Neural cell (in vitro differentiated cells): ENCODE results near the gene KCNQ5.

Experiments used
- CTCF ChIP-seq: fragments of 450-650 bp; IDR thresholded peaks from 2 replicates; pipeline ENCODE4 v1.5.1; 2014; ENCODE audit warnings: antibody characterized with exemption, mild to moderate bottlenecking, moderate library complexity; ENCODE audit not compliant: poor library complexity, severe bottlenecking
- EP300 ChIP-seq: fragments of 450-650 bp; conservative IDR thresholded peaks from 2 replicates; pipeline ENCODE4 v1.6.1; 2014; ENCODE audit warnings: antibody characterized with exemption, mild to moderate bottlenecking, moderate library complexity; ENCODE audit not compliant: poor library complexity, severe bottlenecking
- POLR2AphosphoS5 ChIP-seq: IDR thresholded peaks from 2 replicates; pipeline ENCODE4 v1.6.1; 2012

GRCh38 chr6:72589096-72589495 is 32.8 kb upstream of the KCNQ5 start:
- TF ChIP-seq POLR2AphosphoS5 = no peak
- no peak for TF ChIP-seq EP300
- TF ChIP-seq CTCF = no peak
